K562 (cell line): Measurements from ENCODE around the gene UBN2.

Source experiments
- BACH1 ChIP-seq: fragments of 200-800 bp; sonication (Bioruptor generic); IDR thresholded peaks from 2 replicates; pipeline ENCODE4 v1.6.1; 2016; ENCODE audit warnings: missing genetic modification characterization, missing compliant biosample characterization
- CEBPB ChIP-seq: fragments of 450-650 bp; IDR thresholded peaks from 2 replicates; pipeline ENCODE4 v1.6.1; 2016; ENCODE audit warnings: missing genetic modification characterization, missing compliant biosample characterization
- CREB1 ChIP-seq, 2 experiments: sonication (generic) in 1 of 2; formaldehyde crosslinking in 1 of 2; IDR thresholded peaks; 2 replicates each; pipeline versions ENCODE4 v1.6.1 to v1.8.0; 2012 to 2022; ENCODE audit warnings: inconsistent platforms in 1 of 2, mild to moderate bottlenecking in 1 of 2, missing genetic modification reagents in 1 of 2, moderate library complexity in 1 of 2
- CTCF ChIP-seq, 3 experiments: IDR thresholded peaks in 2 of 3; conservative IDR thresholded peaks in 1 of 3; 2 replicates each; pipeline ENCODE4 v1.5.1; 2011 to 2012; ENCODE audit warnings: low read length in 3 of 3, mild to moderate bottlenecking in 3 of 3, control low read depth in 2 of 3, improper control_type of control experiment in 1 of 3, inconsistent platforms in 1 of 3, low read depth in 1 of 3, mixed read lengths in 1 of 3, moderate library complexity in 1 of 3; ENCODE audit not compliant: insufficient read depth in 2 of 3
- EZH2 ChIP-seq: IDR thresholded peaks from 2 replicates; pipeline ENCODE4 v1.6.1; 2012; ENCODE audit warnings: low read depth, mild to moderate bottlenecking, inconsistent platforms, low read length, borderline replicate concordance
- GTF2A2 ChIP-seq: IDR thresholded peaks from 2 replicates; pipeline ENCODE4 v1.6.1; 2016; ENCODE audit warnings: mild to moderate bottlenecking, missing genetic modification characterization, missing compliant biosample characterization
- HMG20A ChIP-seq: fragments of 450-650 bp; formaldehyde crosslinking; conservative IDR thresholded peaks from 2 replicates; pipeline ENCODE4 v1.4.0; 2020; ENCODE audit warnings: mild to moderate bottlenecking, mixed read lengths
- HNRNPLL ChIP-seq: fragments of 200-400 bp; formaldehyde crosslinking; IDR thresholded peaks from 2 replicates; pipeline ENCODE4 v1.6.1; 2017; ENCODE audit warnings: low read length, low read depth, mild to moderate bottlenecking; ENCODE audit not compliant: poor library complexity, severe bottlenecking
- POLR2AphosphoS5 ChIP-seq: IDR thresholded peaks from 2 replicates; pipeline ENCODE4 v1.6.1; 2011; ENCODE audit warnings: mild to moderate bottlenecking, low read depth, low read length, moderate library complexity; ENCODE audit not compliant: control insufficient read depth, insufficient read depth
- TBL1XR1 ChIP-seq, 2 experiments: IDR thresholded peaks; 2 replicates each; pipeline ENCODE4 v1.6.1; 2012; ENCODE audit warnings: improper control_type of control experiment in 2 of 2, low read length in 2 of 2, mild to moderate bottlenecking in 1 of 2
- TBP ChIP-seq: optimal IDR thresholded peaks from 2 replicates; pipeline ENCODE3; 2011; ENCODE audit warnings: low read depth, low read length, improper control_type of control experiment
- YBX1 ChIP-seq: fragments of 450-650 bp; IDR thresholded peaks from 2 replicates; pipeline ENCODE4 v1.7.1; 2016; ENCODE audit warnings: mild to moderate bottlenecking
- YY1 ChIP-seq, 3 experiments: IDR thresholded peaks; 2 replicates each; pipeline ENCODE4 v1.6.1; 2011; ENCODE audit warnings: low read length in 2 of 3, mild to moderate bottlenecking in 2 of 3, moderate library complexity in 2 of 3, borderline replicate concordance in 1 of 3, control low read depth in 1 of 3, low read depth in 1 of 3; ENCODE audit not compliant: insufficient read depth in 3 of 3, insufficient replicate concordance in 2 of 3, control insufficient read depth in 1 of 3, insufficient read length in 1 of 3; ENCODE audit errors: extremely low read depth in 1 of 3
- ZNF24 ChIP-seq: fragments of 450-650 bp; IDR thresholded peaks from 2 replicates; pipeline ENCODE4 v1.6.1; 2016

DNA sequence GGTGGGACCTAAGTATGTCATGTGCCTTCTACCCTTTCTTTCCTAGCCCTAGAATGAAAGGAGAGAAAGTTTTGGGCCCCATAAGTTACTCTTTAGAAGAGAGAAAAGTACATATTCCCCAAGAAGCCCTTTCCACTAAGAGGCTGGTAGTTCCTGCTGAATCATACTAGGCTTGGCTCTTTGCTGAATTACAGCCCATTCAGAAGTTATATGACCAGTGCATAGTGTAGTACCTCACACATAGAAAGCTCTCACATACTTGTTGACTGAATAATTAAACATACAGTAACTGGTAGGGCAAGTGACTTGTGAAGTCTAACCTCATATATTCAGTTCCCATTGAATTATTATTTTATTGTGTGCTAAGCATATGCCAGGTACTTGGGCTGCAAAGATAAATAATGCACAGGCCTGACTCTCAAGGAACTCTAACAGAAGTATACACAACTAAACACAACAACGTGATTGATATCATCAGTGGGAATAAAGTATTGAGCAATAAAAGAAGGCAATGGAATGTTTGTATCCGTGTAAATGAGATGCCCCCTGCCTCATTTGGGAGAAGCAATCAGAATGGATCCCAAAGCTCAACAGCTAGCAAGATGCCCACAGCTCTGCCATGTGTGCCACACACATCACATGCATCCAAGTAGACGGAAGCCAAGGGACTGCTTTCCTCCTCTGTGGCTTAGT lies 38.9 kb upstream of the UBN2 start:
- TF ChIP-seq CREB1 (IDR thresholded peaks at IDR 0.05) (no peak), CREB1 (CRISPR knock-in tag; IDR thresholded peaks at IDR 0.05) (no peak), HNRNPLL (no peak), YY1 (IDR thresholded peaks at IDR 0.05; ENCODE audit: borderline replicate concordance in 1 of 3, control insufficient read depth in 1 of 3, extremely low read depth in 1 of 3, insufficient read depth in 3 of 3, insufficient read length in 1 of 3, insufficient replicate concordance in 2 of 3, low read depth in 1 of 3, low read length in 2 of 3) (no peak), POLR2AphosphoS5 (no peak), BACH1 (tag) (no peak), ZNF24 (no peak), GTF2A2 (tag) (no peak), CEBPB (tag) (peak; percentile 52), YBX1 (no peak), HMG20A (CRISPR knock-in tag) (no peak), TBL1XR1 (IDR thresholded peaks at IDR 0.05; ENCODE audit: low read length in 2 of 2) (no peak), CTCF (IDR thresholded peaks at IDR 0.05 in 2 of 3, conservative IDR thresholded peaks at IDR 0.05 in 1 of 3; ENCODE audit: insufficient read depth in 2 of 3, low read depth in 1 of 3, low read length in 3 of 3) (no peak), TBP (no peak), EZH2 (no peak)
